BE2C (cell line): ENCODE measurements around the gene RNMT. TPM values are rescaled to one million over a fixed set of nuclear protein-coding genes. Genes with fewer than 3 reads are reported as not detected.
"Not testable (repeated sequence)": the region's sequence is repeated elsewhere in the genome, so short reads cannot be mapped to it uniquely, and the experiment has no call there.

Experiments
- DNase-seq: peaks from one replicate; pipeline ENCODE4 v3.0.0-alpha.2; 2020
- H3K27me3 ChIP-seq: fragments of 250-450 bp; sonication (Bioruptor Pico); 2 replicates; pipeline ENCODE4 v1.5.1; 2020; ENCODE audit warnings: mild to moderate bottlenecking
- H3K36me3 ChIP-seq: fragments of 250-450 bp; sonication (Bioruptor Pico); 2 replicates; pipeline ENCODE4 v1.5.1; 2020; ENCODE audit warnings: mild to moderate bottlenecking
- H3K4me1 ChIP-seq: fragments of 250-450 bp; sonication (Bioruptor Pico); 2 replicates; pipeline ENCODE4 v1.5.1; 2020
- H3K4me3 ChIP-seq: 2 replicates; pipeline ENCODE4 v1.5.1; 2011; ENCODE audit warnings: low read depth, low read length
- H3K9me3 ChIP-seq: fragments of 250-450 bp; sonication (Bioruptor Pico); 2 replicates; pipeline ENCODE4 v1.5.1; 2020
- polyA plus RNA-seq: library from polyadenylated mRNA; unstranded; fragments of >200 nt; gene quantifications from one replicate; pipeline ENCODE4 v1.2.1, GENCODE V29; 2012; ENCODE audit warnings: low read depth, missing spikeins; ENCODE audit not compliant: insufficient read length, insufficient read depth
- TF ChIP-seq, protein P1 (sequence below): IDR thresholded peaks from 2 replicates; pipeline ENCODE4 v1.5.1; 2012; ENCODE audit warnings: mild to moderate bottlenecking, low read depth, low read length

The RNMT gene
- 20.2 TPM for polyA plus RNA-seq

DNA sequence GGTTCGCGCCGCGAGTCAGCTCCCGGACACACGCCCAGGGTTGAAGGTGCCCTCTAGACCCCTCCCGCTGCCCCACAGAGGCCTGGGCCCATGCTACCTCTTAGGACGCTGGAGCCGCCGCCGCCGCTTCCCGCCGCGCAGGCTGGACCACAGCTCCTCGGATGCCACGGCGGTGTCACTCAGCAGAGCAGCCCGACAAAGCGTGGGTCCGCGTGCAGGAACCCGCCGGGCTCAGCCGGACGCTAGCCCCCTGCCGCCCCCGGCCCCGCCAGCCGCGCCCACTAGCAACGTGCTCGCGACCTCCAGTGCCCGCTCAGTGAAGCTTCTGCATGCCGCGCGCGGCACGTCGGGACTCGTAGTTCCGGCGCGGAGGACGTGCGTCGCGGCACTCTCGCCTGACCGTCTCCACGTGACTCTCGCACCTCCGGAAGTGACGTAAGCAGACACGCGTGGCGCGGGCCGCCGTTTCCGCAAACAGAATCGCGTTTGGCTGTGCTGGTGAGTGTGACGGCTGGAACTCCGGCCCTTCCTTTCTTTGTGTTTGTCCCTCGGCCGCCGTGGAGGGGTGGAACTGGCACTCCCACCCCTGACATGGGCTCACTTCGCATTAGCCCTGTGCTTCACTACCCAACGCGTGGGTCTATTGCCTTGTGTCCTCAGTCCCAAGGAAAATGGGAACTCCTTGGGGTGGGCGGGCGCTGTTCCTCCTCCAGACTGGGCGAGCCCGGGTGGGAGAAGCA is at the start of gene RNMT, which contains the start of gene FAM210A:
TSS of gene RNMT (plus strand) at position 442 of the 740 bp plus-strand sequence. CDS start 4,845 bp downstream, outside the sequence.
TSS of gene FAM210A (minus strand) at position 327 of the 740 bp plus-strand sequence. CDS start 44,481 bp downstream, outside the sequence.
- Histone ChIP-seq H3K36me3 (no peaks in the 10 kb centered on the region), H3K4me3 (peak within 1 kb of the TSS; percentile 79), H3K9me3 (no peaks in the 10 kb centered on the region), H3K27me3 (no peaks in the 10 kb centered on the region), H3K4me1 (no peaks in the 10 kb centered on the region)
- TF ChIP-seq, protein P1, sequence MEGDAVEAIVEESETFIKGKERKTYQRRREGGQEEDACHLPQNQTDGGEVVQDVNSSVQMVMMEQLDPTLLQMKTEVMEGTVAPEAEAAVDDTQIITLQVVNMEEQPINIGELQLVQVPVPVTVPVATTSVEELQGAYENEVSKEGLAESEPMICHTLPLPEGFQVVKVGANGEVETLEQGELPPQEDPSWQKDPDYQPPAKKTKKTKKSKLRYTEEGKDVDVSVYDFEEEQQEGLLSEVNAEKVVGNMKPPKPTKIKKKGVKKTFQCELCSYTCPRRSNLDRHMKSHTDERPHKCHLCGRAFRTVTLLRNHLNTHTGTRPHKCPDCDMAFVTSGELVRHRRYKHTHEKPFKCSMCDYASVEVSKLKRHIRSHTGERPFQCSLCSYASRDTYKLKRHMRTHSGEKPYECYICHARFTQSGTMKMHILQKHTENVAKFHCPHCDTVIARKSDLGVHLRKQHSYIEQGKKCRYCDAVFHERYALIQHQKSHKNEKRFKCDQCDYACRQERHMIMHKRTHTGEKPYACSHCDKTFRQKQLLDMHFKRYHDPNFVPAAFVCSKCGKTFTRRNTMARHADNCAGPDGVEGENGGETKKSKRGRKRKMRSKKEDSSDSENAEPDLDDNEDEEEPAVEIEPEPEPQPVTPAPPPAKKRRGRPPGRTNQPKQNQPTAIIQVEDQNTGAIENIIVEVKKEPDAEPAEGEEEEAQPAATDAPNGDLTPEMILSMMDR = no peak
- peak; percentile 90 for DNase-seq

DNA sequence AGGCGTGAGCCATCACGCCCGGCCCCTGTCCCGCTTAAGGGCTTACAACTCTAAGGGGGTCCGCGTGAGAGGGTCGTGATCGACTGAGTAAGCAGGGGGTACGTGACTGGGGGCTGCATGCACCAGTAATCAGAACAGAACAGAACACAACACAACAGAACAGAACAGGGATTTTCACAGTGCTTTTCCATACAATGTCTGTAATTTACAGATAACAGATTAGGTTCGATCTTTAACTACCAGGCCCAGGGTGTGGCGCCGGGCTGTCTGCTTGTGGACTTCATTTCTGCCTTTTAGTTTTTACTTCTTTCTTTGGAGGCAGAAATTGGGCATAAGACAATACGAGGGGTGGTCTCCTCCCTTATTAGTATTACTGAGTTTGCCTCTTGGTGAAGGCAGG is 49.1 kb upstream of the RNMT start:
- not testable (repeated sequence) for DNase-seq, H3K36me3 ChIP-seq

DNA sequence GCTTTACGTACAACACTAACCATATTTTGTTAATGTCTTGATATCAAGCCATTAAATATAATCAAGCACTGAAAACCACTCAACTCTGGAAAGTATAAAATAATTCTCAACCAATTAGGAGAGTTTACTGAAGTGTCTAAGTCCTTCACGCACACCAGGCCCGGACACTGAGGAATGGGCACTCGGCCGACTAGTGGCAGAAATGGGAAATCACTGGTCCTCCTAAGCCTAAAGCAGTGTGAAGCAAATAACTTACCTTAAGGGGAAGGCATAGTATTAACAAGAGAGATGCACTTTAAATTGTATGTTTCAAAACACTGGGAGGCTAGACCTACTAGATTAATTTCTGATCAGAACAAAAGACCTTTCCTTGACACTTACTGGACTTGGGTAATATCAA is 45.9 kb upstream of the RNMT start:
- H3K4me1 ChIP-seq = no peaks in the 10 kb centered on the region
- TF ChIP-seq, protein P1 = peak; percentile 61
- peak; percentile 14 for DNase-seq
- no peak overlapping the region for H3K4me3 ChIP-seq
- H3K27me3 ChIP-seq = no peaks in the 10 kb centered on the region
- H3K36me3 ChIP-seq = no peaks in the 10 kb centered on the region
- no peaks in the 10 kb centered on the region for H3K9me3 ChIP-seq

More for the DNA sequence above, 49.1 kb upstream of the RNMT start:
- H3K9me3 ChIP-seq, H3K27me3 ChIP-seq, H3K4me1 ChIP-seq, H3K4me3 ChIP-seq: not testable (repeated sequence)

DNA sequence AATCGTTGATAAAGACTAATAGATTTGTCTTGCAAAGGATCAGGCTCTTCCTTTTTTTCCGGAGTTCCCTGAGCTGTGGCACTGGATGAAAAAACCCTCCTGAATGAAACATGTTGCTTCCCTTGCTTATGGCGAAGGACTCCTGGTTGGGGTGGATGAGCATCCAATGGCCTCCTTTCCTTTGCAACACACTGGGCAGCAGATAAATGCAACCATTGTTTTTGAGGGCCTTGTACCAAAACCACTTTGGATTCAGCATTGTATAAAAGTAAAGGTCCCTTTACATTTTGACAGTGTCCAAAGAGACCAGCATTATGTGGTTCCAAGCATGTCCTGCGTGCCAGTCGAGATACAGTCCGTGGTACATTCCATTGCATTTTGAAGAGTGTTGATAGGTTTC is 44.8 kb upstream of the RNMT start:
- Histone ChIP-seq H3K9me3 (no peaks in the 10 kb centered on the region), H3K27me3 (no peaks in the 10 kb centered on the region), H3K4me1 (no peaks in the 10 kb centered on the region), H3K36me3 (no peaks in the 10 kb centered on the region), H3K4me3 (no peak overlapping the region)
- DNase-seq = no peak
- TF ChIP-seq, protein P1 = no peak

DNA sequence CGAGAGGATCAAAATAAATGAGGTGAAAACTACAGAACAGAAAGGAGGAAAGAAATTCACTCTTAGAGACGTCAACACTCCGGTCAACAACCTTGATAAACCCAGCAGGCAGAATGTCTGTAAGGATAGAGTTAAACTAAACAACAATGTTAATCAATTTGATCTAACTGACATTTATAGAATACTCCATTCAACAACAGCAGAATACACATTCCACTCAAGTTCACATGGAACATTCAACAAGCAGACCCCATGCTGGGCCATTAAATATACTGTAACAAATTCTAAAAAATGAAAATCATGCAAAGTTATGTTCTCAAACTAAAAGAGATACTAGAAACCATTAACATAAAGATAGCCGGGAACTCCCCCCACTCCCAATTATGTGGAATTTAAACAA is 41.9 kb upstream of the RNMT start:
- H3K36me3 ChIP-seq = no peaks in the 10 kb centered on the region

DNA sequence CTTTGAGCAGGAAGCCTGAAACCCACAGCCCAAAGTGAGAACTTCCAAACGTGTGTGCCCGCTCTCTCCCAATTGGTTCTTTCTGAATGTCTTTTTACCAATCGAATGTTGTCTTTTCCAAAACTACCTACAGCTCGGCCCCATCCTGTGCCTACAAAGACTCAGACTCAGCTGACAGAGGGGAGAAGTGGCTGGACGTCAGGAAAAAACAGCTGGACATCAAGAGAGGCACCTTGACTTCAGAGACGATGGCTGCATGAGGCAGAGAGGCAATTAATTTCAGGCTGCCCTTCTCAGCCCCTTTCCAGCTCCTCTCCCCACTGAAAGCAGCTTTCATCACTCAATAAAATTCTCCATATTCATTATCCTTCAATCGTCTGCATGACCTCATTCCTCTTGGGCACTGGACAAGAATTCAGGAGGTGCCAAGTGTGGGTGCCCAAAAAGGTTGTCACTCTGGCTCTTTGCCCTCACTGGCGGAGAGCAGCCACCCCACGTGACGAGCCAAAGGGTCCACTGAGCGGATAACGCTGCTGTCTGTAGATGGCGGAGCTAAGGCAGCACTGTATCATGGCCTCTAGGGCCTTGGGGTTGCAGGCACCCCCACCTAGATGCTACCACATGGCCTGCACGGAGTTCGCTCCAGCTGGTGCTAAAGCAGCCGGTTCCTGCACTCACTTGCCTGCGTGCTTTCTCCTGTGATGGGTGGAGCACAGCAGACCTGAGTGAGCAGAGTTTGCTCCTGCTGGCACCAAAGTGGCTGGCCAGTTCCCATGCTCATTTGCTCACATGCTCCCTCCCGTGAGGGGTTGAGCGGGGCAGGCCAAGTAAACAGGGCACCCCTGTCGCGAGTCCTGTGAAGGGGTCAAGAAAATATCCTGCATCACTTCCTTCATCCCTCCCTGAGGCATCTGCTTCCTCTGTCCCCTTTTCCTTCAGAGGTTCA is 38.0 kb upstream of the RNMT start:
- Histone ChIP-seq H3K4me1 (no peaks in the 10 kb centered on the region), H3K27me3 (no peaks in the 10 kb centered on the region), H3K36me3 (no peaks in the 10 kb centered on the region), H3K4me3 (no peak overlapping the region), H3K9me3 (no peaks in the 10 kb centered on the region)
- TF ChIP-seq, protein P1 = no peak
- no peak for DNase-seq

More for the DNA sequence above, 41.9 kb upstream of the RNMT start:
- Histone ChIP-seq H3K4me1 (no peaks in the 10 kb centered on the region), H3K9me3 (no peaks in the 10 kb centered on the region), H3K27me3 (no peaks in the 10 kb centered on the region), H3K4me3 (no peak overlapping the region)
- TF ChIP-seq, protein P1 = no peak
- no peak for DNase-seq

DNA sequence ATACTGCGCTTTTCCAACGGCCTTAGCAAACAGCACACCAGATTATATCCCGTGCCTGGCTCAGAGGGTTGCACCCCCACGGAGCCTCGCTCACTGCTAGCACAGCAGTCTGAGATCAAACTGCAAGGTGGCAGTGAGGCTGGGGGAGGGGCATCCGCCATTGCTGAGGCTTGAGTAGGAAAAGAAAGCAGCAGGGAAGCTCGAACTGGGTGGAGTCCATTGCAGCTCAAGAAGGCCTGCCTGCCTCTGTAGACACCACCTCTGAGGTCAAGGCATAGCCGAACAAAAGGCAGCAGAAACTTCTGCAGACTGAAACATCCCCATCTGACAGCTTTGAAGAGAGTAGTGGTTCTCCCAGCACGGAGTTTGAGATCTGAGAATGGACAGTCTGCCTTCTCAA is 36.4 kb upstream of the RNMT start:
- H3K36me3 ChIP-seq, H3K9me3 ChIP-seq, H3K4me3 ChIP-seq, DNase-seq, H3K4me1 ChIP-seq, H3K27me3 ChIP-seq: not testable (repeated sequence)

DNA sequence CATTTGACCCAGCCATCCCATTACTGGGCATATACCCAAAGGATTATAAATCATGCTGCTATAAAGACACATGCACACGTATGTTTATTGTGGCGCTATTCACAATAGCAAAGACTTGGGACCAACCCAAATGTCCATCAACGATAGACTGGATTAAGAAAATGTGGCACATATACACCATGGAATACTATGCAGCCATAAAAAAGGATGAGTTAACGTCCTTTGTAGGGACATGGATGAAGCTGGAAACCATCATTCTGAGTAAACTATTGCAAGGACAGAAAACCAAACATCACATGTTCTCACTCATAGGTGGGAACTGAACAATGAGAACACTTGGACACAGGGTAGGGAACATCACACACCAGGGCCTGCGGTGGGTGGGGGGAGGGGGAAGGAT is 31.1 kb upstream of the RNMT start:
- not testable (repeated sequence) for DNase-seq, H3K36me3 ChIP-seq, H3K4me1 ChIP-seq, H3K4me3 ChIP-seq, H3K27me3 ChIP-seq, H3K9me3 ChIP-seq
